Activated T-cell treated with anti-CD3 and anti-CD28 coated beads, Interleukin-2, amount 50 U/mL, for 48 hours (primary cell): Measurements from ENCODE around the gene GRAP2.
A peak's percentile ranks its signal among the peaks of the same experiment; 100 is the strongest.

Experiments used
- DNase-seq, 2 experiments: peaks; one replicate each; pipeline ENCODE4 v3.0.0-alpha.2; 2020

GRAP2 gene

DNA sequence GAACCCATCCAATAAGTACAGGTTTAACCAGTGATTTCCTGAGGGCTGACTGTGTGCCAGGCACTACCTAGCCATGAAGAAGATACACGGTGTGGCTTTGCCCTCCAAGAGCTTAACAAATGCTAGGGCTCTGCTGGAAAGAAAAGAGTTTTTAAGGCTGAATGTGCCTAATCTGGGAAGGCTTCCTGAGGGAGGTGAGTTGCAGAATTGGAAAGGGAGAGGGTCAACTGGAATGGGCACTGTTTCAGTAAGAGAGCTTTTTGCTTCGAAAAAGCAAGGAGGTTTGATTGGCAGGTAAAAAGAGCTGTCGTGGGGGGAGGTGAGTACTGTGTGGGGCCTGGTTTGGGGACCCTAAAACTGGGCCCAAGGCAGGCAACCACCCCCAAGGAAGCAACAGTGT, 96.5 kb downstream of the GRAP2 start:
- DNase-seq = no peak

DNA sequence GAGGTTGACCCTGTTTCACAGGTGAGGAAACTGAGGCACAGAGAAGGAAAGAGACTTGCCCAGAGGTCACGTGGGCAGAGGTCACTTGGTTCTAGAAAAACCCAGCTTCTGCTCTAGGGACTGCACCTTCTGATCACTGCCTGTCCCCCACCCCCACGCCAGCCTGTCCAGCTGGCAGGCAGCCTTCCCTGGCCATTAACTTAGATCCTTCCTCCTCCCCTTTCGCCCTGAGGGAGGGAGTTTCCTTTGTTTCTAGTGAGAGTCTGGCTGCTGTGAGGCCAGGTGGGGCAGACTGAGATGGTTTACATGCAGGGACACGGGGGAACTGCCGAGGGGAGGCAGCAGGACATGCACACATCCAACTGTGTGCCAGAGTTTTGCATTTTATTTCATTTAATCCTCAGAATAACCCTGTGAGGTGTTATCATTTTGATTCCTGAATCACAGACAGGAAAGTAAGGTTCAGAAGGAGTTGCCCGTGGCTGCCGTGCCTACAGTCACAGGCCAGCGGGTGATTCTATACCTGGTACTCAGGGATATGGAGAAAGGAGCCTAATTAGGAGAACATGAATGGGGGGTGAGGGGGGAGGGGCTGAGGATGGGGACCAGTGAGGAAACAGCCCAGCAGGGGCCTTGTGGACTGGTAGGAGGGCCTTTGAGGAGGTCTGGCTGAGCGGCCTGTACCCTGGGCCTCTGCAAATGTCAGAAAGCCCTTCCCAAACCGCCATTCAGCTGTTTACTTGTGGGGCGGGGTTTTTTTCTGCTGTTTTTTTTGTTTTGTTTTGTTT, 97.2 kb downstream of the GRAP2 start:
- no peak for DNase-seq

DNA sequence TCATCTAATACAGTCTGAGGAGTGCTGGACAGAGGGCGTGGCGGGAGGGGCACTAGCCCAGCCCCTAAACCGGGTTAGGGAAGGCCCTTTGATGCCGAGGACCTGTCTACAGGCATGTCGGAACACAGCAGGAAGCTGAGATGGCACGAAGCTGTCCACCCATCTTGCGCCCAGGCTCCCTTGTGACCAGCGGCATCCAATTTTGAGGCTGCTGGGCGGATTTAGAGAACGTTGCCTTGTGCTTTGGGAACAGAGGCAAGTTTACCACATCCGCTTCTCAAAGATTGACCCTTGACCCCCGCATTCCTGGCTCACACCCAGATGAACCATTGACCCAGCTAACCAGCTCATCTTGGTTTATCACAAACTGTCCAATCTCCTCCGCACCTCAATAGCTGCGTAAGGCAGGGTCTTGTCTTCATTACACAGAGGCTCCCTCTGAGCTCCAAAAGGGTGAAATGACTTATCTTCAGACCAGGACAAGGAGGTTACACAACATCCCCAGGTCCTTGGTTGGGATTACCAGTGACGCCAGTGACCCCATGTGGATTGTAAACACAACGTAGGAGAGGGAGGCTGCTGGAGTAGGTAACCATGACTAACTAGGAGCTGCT, 98.4 kb downstream of the GRAP2 start:
- DNase-seq = no peak

DNA sequence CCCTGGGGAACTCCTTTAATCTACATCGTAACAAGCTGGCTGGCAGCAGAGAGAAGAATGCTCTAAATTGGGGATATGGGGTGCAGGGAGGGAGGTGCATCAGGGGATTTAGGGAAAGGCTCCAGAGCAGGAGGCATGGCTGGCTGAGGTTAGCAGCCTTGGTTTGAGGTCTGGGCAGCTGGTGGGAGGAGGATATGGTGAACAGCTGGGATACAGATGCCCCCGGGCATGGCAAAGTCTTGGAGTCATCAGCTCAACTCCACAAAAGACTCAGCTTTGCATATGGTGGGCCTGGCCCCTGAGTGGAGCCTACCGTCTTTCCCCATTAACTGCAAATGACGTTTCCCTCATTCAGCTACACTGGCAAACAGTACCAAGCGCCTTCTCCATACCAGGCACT, 99.3 kb downstream of the GRAP2 start:
- no peak for DNase-seq

DNA sequence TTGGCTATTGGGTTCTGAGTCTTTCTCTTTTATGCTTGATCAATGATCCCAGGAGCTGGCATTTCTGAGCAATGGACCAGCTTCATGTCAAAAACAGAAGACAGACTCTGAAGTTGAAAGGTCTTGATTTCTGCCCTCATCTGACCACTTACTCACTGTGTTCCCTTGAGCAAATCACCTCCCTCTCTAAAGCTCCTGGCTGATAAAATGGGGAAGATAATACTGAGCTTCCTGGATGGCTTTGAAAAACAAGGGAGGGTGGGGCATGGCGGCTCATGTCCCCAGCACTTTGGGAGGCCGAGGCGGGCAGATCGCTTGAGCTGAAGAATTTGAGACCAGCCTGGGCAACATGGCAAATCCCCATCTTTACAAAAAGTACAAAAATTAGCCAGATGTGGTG, 100.2 kb downstream of the GRAP2 start:
- no peak for DNase-seq

DNA sequence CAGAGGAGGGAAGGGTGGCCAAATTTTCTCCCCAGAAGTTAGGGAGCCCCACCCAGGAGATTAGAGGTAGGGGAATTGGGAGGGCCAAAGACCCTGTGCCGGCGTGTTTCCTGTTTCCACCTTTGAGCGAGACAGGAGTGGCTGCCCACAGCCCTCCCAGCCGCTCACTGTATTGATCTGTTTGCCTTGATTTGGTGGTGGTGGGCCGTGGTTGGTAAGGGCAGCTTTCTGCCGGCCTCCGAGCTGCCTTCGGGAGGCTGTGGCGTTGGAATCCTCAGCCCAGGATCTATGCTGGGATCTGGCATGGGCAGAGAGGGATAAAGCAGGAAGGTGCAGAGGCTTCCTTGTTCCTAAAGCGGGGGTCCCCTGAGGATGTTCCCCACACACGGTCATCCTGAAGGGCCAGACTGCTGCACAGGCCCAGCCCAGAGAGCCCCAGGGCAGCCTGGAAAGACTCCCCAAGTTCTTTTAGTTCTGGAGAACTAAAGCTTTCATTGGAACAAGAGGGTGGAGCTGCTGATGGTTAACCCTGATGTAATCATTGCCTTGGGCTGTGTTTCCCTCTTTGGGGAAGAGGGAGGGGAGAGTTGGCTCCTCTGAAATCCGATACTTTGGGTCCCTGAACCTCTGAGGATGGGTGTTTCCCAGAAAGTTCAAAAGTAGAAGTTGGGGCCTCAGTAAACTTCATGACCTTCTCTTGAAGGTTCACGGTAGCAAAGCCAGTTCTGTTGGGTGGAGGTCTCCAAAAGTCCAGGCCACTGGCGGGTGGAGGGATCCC, 101.1 kb downstream of the GRAP2 start:
- no peak for DNase-seq

DNA sequence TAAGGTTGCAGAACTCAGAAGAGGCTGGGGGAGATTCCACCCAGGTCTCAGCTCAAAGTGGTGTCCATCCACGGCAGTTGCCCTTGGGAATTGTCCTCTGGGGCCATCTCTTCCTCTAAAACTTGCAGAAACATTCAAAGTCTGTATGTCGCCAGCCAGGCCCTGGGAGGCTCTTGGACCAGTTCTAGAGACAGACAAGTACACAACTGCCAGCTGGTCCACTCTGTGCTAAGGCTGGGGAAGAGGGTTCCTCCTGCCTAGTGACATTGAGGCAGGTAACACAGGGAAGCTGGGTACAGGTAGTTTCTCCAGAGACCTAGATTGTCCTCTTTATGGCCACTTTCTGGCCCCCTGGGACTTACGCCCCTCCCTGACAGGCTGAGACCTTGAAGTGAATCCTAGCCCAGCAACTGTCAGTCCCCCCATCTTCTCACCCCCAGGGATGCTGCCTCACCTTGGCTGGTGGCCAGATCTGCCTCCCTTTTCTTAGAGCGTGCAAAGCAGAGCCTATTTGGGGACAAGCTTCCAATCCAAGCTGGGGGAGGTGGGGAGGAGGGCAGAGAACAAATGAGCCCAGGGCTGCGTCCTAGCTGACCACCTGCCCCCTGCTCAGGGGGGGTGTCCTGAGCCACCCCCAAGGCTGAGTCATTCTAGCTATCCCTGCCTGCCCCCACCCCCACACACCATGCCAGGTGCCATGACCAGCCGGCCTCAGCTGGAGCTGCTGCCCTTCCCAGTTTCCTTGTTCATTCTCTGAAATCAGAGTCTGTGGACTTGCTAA, 102.2 kb downstream of the GRAP2 start:
- no peak for DNase-seq

DNA sequence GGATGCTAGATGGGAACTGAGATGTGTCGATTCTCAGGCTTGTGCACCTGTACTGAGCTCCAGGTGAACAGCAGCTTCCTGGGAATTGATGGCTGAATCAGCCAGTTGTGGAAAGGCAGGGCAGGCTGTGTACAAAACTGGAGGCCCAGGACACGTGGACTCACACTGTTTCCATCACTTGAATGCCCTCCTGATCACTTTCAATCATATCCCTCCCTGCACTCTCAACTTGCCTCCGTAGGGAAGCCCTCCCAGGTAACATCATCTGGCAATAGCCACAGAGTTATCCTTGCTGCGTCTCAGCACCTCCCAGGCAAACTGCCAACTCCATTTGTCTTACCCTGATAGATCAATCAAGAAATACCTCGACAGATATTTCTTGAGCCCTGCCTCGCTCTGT, 104.0 kb downstream of the GRAP2 start:
- no peak for DNase-seq

DNA sequence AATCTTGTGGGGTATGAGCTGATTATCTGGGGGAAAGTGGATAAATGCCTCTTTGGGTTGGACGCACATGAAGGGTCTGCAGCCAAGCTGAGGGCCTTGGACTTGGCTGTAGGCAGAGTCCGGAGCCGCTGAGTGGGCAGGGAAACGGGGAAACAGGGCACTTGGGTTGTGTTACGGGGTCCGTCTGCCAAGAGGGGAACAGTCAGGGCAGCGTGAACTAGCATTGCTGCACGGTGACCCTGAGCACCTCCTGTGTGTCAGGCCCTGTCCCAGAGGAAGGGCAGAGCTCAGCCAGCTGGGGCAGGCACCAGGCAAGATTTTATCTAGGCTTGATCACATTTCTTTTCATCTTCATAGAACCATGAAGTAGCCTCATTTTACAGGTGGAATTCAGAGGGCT, 105.8 kb downstream of the GRAP2 start:
- DNase-seq = no peak

DNA sequence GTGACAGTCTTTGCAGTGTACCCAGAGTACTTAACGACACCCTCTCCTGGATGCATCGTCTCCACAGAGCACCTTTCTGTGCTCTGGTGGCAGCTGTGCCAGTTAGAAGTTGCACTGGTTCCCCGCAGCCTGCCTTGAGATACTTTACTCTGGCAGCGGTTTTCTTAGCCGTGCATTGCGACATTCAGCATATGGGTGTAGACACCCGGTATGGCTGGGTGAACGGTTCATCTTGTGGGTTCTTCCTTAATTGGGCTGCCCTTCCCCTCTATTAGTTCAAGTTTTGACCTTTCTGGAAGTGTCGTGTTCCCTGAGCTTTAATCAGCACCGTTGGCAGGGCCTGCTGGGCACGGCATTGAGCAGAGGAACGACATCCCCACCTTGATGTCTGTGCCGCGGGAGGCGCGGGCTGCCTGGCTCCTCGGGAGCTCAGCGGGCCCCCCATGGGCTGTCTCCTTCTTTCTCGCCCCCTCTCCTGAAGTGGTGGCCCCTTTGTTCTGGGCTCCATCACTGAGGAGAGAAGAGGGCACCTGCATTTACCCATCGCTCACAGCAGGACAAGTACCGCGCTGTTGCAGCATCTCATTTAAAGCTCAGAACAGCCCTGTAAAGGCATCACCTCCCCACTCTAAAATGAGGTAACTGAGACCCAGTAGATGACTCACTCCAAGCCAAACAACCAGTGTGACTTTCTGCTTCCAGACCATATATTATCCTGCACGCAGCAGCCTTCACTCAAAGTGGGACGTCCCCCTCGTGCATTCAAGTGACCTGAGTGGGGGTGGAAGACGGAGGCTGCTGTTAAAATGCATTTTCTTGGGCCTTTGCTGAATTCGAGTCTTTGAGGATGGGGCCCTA, 107.2 kb downstream of the GRAP2 start:
- DNase-seq = no peak

DNA sequence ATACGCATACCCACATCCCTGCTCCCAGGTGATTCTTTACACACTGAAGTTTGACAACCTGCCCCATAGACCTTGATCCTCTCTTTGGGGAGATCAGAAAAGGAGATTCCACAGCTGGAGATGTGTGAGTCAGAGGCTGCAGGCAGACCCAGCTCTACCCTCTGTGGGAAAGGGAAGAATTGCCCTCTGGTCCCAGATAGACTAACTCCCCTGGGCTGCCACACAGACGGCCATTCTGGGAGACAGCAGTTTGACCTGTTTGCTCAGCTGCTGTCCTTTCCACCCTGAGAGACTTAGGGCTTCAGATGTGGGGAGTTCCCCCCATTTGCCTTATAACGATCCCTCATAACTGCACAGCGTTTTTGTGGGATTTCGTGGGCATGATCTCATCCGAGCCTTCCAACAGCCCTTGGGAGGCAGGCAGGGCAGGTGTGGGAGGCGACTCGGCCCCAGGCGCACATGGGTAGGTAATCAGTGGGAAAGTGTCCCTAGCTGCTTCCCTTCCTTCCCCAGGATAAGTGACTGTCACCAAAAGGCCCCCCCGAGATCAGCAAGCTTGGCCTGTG, 107.9 kb downstream of the GRAP2 start:
- DNase-seq = no peak

DNA sequence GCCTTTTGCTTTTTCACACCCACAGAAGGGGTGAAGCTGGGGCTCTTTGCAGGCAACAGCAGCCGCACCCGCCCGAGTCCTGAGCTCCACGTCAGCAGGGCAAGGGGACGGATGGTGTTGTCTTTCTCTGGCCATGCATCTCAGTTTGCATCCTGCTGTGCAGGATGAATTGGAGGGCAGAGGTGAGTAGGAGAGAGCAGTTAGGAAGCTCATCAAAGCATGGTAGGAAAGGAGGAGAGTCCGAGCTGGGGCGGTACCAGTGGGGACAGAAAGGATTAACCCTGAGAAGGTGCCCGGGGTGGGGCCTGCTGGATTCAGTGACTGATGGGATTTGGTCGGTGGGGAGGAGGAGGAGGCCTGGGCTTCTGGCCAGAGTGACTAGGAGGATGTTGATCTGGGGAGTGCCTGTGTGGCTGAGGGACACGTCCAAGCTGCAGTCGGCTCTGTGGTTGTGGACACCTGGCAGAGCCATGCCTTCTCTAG, 108.4 kb downstream of the GRAP2 start:
- DNase-seq = no peak

DNA sequence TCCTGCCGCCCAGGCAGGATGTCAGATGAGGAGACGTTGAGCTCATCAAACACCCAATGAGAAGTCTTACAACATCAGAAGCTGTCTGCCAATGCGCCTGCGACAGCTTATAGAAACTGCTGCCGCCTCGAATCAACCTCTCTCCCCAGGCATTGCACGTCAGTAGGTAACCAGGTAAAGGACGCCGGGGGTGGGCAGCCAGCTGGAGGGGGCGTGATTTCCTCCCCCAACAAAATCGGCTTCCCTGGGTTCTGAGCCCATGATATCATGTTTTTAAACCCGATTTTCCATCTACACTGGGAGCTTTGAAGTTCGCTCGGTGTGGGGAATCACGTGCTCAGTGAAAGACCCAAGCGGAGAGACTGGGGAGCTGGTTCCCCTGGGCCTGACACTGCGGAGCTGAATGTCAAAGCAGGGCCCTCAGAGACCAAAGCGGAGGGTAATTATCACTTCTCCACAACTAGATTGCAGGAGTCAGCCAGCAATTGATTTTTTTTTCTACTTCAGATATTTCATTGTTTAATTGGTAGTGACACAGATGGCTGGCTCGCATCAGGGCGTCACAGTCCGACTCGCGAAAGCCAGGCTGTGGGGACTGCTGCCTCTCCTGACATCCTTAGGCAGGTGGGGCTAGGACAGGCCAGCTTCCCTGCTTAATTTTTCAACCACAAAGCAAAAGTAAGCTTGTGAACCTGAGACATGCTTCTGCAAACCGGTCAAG, 109.2 kb downstream of the GRAP2 start:
- DNase-seq = peak in 1 of 2 experiments; percentile 46

DNA sequence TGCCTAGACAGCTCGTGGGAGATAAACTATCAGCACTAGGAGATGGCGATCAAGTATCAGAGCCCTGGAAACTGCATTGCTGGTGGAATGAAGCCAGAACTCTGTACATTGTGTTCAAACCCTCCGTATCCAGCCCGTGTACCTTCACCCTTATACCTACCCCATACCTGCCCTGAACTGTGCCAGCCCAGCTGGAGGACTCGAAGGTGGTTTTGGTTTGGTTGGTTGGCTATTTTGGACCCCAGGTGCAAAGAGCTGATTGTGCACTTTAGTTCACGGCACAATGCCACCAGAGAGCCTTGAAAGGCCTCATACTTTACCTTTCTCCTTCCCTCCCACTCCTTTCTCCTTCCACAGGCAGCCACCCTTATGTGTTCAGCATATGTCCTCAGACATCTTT, 109.9 kb downstream of the GRAP2 start:
- DNase-seq = no peak

DNA sequence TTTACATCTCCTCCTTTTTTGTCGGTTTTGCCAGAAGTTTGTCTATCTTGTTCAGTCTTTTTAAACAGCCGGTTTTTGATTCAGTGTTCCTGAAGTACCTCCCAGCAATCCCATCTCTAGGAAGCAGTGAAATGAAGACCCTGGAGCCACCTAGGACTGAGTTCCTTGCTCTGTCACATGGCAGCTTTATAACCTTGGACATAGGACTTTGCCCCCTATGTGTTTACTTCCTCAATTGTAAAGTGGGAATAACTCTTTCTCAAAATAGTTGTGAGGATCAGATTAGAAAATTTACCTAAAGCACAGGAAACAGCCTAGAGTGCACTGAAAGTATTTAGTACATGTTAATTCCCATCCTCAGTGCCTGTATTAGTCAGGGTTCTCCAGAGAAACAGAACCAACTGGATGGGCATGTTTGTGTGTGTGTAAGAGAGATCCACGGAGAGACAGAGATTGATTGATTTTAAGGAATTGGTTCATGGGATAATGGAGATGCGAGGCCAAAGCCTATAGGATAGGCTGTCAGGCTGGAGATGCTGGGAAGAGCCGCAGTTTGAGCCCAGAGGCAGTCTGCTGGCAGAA, 113.9 kb downstream of the GRAP2 start:
- DNase-seq = no peak

DNA sequence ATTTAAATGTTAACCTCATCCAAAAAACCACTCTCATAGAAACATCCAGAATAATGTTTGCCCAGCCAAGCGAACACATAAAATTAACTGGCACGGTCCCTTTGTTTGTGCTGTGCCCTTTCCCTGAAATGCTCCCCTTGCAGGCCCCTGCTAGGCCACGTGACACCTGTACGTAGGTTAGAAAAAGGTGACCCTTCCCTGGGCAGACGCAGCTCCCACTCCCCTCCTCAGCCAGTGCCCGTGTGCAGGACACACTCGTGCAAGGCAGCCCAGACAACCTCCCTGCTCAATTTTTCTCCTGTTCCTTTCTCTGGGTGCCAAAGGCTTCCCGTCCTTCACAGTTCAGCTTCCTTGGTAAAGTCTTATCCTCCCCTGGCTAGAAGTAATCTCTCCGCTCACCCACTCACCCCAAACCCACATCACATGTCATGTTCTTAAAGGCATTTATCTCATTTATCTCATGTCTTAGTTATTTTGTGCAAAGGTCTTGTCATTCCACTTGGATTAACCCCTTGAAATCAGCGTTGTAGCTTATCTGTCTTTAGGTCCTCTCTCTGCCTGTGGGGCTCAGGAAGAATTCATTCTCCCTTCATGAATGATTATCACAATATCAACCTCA, 114.6 kb downstream of the GRAP2 start:
- no peak for DNase-seq

DNA sequence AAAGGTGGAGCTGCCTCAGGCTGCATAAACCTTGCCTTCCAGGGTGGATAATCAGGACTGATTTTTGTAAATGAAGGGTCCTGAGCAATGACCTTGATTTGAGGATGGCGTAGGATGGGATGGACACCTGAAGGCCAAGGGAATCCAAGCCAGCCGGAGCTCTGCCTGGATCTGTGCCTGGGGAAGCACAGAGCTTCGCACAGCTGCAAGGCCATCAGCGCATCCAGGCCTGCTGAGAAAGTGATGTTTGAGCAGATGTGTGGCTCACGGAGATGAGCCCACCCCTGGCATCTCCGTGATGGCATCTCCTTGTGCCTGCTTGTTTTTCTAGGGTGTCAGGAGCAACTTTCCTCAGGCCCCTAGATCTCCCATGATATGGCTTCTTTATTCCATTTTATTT, 117.2 kb downstream of the GRAP2 start:
- no peak for DNase-seq

DNA sequence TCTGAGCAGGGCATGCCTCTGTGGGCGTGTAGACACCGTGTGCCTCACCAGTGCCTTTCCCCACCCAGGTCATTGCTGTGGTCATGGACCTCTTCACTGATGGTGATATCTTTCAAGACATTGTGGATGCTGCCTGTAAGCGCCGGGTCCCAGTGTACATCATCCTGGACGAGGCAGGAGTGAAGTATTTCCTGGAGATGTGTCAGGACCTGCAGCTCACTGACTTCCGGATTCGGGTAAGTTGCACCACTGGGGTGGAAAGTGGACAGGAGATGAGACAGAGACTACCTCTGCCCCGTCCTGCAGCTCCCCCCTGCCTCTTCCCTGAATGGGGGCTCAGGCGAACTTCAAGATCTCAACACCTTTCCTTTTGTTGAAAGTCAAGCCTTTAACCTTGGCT, 118.2 kb downstream of the GRAP2 start:
- no peak for DNase-seq

DNA sequence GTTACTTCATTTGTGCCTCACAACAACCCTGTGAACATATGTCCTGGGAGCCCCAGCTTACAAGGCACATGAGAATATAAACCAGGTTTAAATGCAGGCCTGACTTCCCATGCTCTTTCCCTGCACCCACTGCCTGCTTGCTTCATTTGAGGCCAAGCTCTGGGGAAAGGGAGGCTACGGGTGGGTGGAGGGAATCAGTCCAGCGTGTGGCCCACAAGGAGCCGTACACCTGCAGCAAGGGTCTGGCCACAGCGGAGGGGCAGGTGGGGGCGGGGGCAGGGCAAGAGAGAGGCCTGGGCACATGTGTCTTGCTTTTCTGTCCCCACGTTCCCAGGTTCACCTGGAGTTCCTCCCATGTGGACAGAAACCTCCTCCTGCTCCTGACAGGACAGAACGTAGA, 120.1 kb downstream of the GRAP2 start:
- DNase-seq = no peak

DNA sequence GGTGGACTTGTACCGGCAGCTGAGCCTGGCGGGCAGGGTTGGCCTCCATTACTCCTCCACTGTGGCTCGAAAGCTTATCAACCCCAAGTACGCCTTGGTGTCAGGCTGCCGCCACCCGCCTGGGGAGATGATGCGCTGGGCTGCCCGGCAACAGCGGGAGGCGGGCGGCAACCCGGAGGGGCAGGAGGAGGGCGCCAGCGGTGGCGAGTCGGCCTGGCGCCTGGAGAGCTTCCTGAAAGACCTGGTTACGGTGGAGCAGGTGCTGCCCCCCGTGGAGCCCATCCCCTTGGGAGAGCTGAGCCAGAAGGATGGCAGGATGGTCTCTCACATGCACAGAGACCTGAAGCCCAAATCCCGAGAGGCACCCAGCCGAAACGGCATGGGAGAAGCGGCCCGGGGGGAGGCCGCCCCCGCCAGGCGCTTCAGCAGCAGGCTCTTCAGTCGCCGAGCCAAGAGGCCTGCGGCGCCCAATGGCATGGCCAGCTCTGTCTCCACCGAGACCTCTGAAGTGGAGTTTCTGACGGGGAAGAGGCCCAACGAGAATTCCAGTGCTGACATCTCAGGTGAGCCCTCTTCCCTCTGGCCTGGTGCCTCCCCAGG, 120.6 kb downstream of the GRAP2 start:
- DNase-seq = no peak
